Prostate gland (tissue), 2 donors: Measurements from ENCODE around the gene GFRAL.
"Not testable (repeated sequence)": the region's sequence is repeated elsewhere in the genome, so short reads cannot be mapped to it uniquely, and the experiment has no call there.

Source experiments
- CTCF ChIP-seq, 4 experiments: fragments of 200-600 bp in 2 of 4; fragments of 450-650 bp in 2 of 4; sonication (generic) in 2 of 4; IDR thresholded peaks; 1 replicate in 3 of 4; 2 replicates in 1 of 4; pipeline ENCODE4 v1.5.1; 2016 to 2019; ENCODE audit warnings: antibody characterized with exemption in 4 of 4, mild to moderate bottlenecking in 2 of 4, moderate library complexity in 2 of 4
- POLR2A ChIP-seq: fragments of 450-650 bp; IDR thresholded peaks from one replicate; pipeline ENCODE4 v1.6.1; 2016; ENCODE audit warnings: antibody characterized with exemption, mild to moderate bottlenecking

GRCh38 chr6:55297214-55297613, 30.1 kb upstream of the GFRAL start:
- TF ChIP-seq CTCF (IDR thresholded peaks at IDR 0.05); POLR2A: not testable (repeated sequence)
